Measurements from ENCODE around the gene FNDC5. TPM values are rescaled to one million over a fixed set of nuclear protein-coding genes. Genes with fewer than 3 reads are reported as not detected.

Gene FNDC5
- polyA plus RNA-seq, 2 of the 4 experiments (the other 2 are of a cell fraction): 0.26 to 0.99 TPM

GRCh38 chr1:32899586-32900296 lies 29.0 kb upstream of the FNDC5 start (continued):
- TF ChIP-seq NFE2L2 (conservative IDR thresholded peaks at IDR 0.05; ENCODE audit: low read length): no peak
- no peak for TF ChIP-seq RNF2 (IDR thresholded peaks at IDR 0.05; ENCODE audit: borderline replicate concordance, low read depth)
- no peak for TF ChIP-seq ZFP36 (IDR thresholded peaks at IDR 0.05; ENCODE audit: borderline replicate concordance, partially characterized antibody)
- TF ChIP-seq KDM5A (IDR thresholded peaks at IDR 0.05): no peak
- TF ChIP-seq ZSCAN20 (CRISPR knock-in tag; IDR thresholded peaks at IDR 0.05): no peak

- DNase-seq (ENCODE audit: low read depth in 1 of 2, low spot score in 1 of 2): no peak
- H3K9me3 ChIP-seq: no peaks in the 10 kb centered on the region
- no peak overlapping the region for H3K27ac ChIP-seq
- WGBS (ENCODE audit: missing lambda C conversion rate): 88% methylated on average over 3 of the region's 3 CpGs
- FAIRE-seq: no peak
- ChIA-PET CTCF (interaction anchor here (0.6 to 4.3 kb wide), 6 partner anchors 11 to 187 kb away, joined by 3 to 30 read pairs (median 6); partner anchors contain the start of gene HPCA), POLR2A (no interaction called here)
- no peak overlapping the region for H3K4me2 ChIP-seq
- peaks cover 4% of the 10 kb centered on the region; the same call in 2 of the 3 replicates for H3K4me1 ChIP-seq
- no peak for TF ChIP-seq RARB (CRISPR knock-in tag; IDR thresholded peaks at IDR 0.05)
- no peak for TF ChIP-seq TP53 (CRISPR knock-in tag; IDR thresholded peaks at IDR 0.05)
- no peak for TF ChIP-seq MAFK (IDR thresholded peaks at IDR 0.05; ENCODE audit: partially characterized antibody)
- no peak for TF ChIP-seq NR3C1 (IDR thresholded peaks at IDR 0.05)
- TF ChIP-seq JUN (IDR thresholded peaks at IDR 0.05): no peak
- no peak for TF ChIP-seq CBX8 (IDR thresholded peaks at IDR 0.05)
- TF ChIP-seq HDAC2 (IDR thresholded peaks at IDR 0.05): no peak
- no peak for TF ChIP-seq POLR2AphosphoS2 (conservative IDR thresholded peaks at IDR 0.05; ENCODE audit: low read length)
- TF ChIP-seq MYC (IDR thresholded peaks at IDR 0.05; ENCODE audit: borderline replicate concordance, low read length): no peak
- TF ChIP-seq ZC3H11A (IDR thresholded peaks at IDR 0.05): no peak
- no peak for TF ChIP-seq CEBPB (IDR thresholded peaks at IDR 0.05)
- no peak for TF ChIP-seq ATOH8 (CRISPR knock-in tag; IDR thresholded peaks at IDR 0.05; ENCODE audit: low read depth)
- no peak for TF ChIP-seq RFX5 (IDR thresholded peaks at IDR 0.05)
- no peak for TF ChIP-seq MAZ (IDR thresholded peaks at IDR 0.05; ENCODE audit: borderline replicate concordance, low read depth, low read length)
- no peak for TF ChIP-seq HOXA7 (CRISPR knock-in tag; IDR thresholded peaks at IDR 0.05)
- H3K4me3 ChIP-seq: no peak overlapping the region
- no peak for ATAC-seq
Measured at GRCh38 chr1:32898958-32899357, 28.2 kb upstream of the FNDC5 start.

GRCh38 chr1:32898056-32898455 lies 27.3 kb upstream of the FNDC5 start:
- 95% methylated on average over 7 of the region's 9 CpGs for WGBS (ENCODE audit: missing lambda C conversion rate)
- no peak for TF ChIP-seq HOXB5 (CRISPR knock-in tag; IDR thresholded peaks at IDR 0.05)
- TF ChIP-seq PBX3 (IDR thresholded peaks at IDR 0.05): no peak
- TF ChIP-seq CHD2 (IDR thresholded peaks at IDR 0.05; ENCODE audit: low read length, partially characterized antibody): no peak
- no peak for TF ChIP-seq MAZ (IDR thresholded peaks at IDR 0.05; ENCODE audit: borderline replicate concordance, low read depth, low read length)
- TF ChIP-seq ZC3H11A (IDR thresholded peaks at IDR 0.05): no peak
- no peak for TF ChIP-seq RARB (CRISPR knock-in tag; IDR thresholded peaks at IDR 0.05)
- no peak for TF ChIP-seq JUN (IDR thresholded peaks at IDR 0.05)
- no peak for TF ChIP-seq HDAC2 (IDR thresholded peaks at IDR 0.05)
- TF ChIP-seq ELK1 (IDR thresholded peaks at IDR 0.05; ENCODE audit: low read depth, low read length): no peak
- TF ChIP-seq SREBF2 (IDR thresholded peaks at IDR 0.05): no peak
- DNase-seq (ENCODE audit: low read depth in 1 of 2, low spot score in 1 of 2) (no peak), FAIRE-seq (no peak), ATAC-seq (no peak)
- Histone ChIP-seq H3K4me3 (no peak overlapping the region), H3K4me1 (peaks cover 7% of the 10 kb centered on the region; the same call in 1 of the 3 replicates), H3K27ac (no peak overlapping the region), H3K4me2 (no peak overlapping the region), H3K9me3 (no peaks in the 10 kb centered on the region)
- ChIA-PET POLR2A (no interaction called here), CTCF (interaction anchor here (1.6 to 4.3 kb wide), 6 partner anchors 8 to 188 kb away, joined by 3 to 30 read pairs (median 6); partner anchors contain the start of gene HPCA)
